ENCODE measurements around the gene CA5A.
A peak's percentile ranks its signal among the peaks of the same experiment; 100 is the strongest.
"Not testable (repeated sequence)": the region's sequence is repeated elsewhere in the genome, so short reads cannot be mapped to it uniquely, and the experiment has no call there.

CA5A gene

GRCh38 chr16:87947356-87948118 lies 11.2 kb upstream of the CA5A start:
- peak; percentile 25 for DNase-seq

- no peak for DNase-seq
Measured at GRCh38 chr16:87946596-87947347, 10.4 kb upstream of the CA5A start.

- peak; percentile 86 for DNase-seq
Measured at GRCh38 chr16:87945351-87946042, 9.2 kb upstream of the CA5A start.

GRCh38 chr16:87942680-87943079 lies 6.4 kb upstream of the CA5A start:
- DNase-seq: no peak

GRCh38 chr16:87939562-87940423 lies 3.5 kb upstream of the CA5A start:
- DNase-seq: no peak

- DNase-seq: no peak
Measured at GRCh38 chr16:87938412-87938949, 2.2 kb upstream of the CA5A start.

- not testable (repeated sequence) for DNase-seq
Measured at GRCh38 chr16:87937231-87937542, 858 bp upstream of the CA5A start.

GRCh38 chr16:87936016-87936374 lies 334 bp downstream of the CA5A start:
- not testable (repeated sequence) for DNase-seq

GRCh38 chr16:87934752-87935425 lies 1.4 kb downstream of the CA5A start:
- DNase-seq: not testable (repeated sequence)

GRCh38 chr16:87933140-87933495 lies 3.2 kb downstream of the CA5A start:
- no peak for DNase-seq

GRCh38 chr16:87932475-87933139 lies 3.7 kb downstream of the CA5A start:
- not testable (repeated sequence) for DNase-seq

GRCh38 chr16:87931504-87931903 lies 4.8 kb downstream of the CA5A start:
- no peak for DNase-seq

- no peak for DNase-seq
Measured at GRCh38 chr16:87930456-87930855, 5.9 kb downstream of the CA5A start.

- DNase-seq: no peak
Measured at GRCh38 chr16:87929986-87930385, 6.3 kb downstream of the CA5A start.

GRCh38 chr16:87927195-87927562 lies 9.2 kb downstream of the CA5A start:
- no peak for DNase-seq

- peak; percentile 64 for DNase-seq
Measured at GRCh38 chr16:87926246-87927194, 9.8 kb downstream of the CA5A start.

GRCh38 chr16:87924811-87925670 lies 11.3 kb downstream of the CA5A start:
- DNase-seq: peak; percentile 90

- DNase-seq: peak; percentile 84
Measured at GRCh38 chr16:87924041-87924810, 12.1 kb downstream of the CA5A start.
